GM04504 (cell line): ENCODE data around the gene CTXND2.
A peak's percentile ranks its signal among the peaks of the same experiment; 100 is the strongest.
"Not testable (repeated sequence)": the region's sequence is repeated elsewhere in the genome, so short reads cannot be mapped to it uniquely, and the experiment has no call there.

Experiments used
- DNase-seq: peaks from one replicate; pipeline ENCODE4 v3.0.0-alpha.2; 2012; ENCODE audit warnings: low read depth

Gene CTXND2

GRCh38 chr1:150887018-150887417, at the start of gene CTXND2:
TSS of gene CTXND2 (plus strand) at chr1:150887136. CDS start at chr1:150912315, 25,179 bp downstream.
- DNase-seq: no peak

- not testable (repeated sequence) for DNase-seq
Measured at GRCh38 chr1:150840850-150841249, 46.1 kb upstream of the CTXND2 start.

- no peak for DNase-seq
Measured at GRCh38 chr1:150841626-150842025, 45.3 kb upstream of the CTXND2 start.

GRCh38 chr1:150842343-150842742, 44.6 kb upstream of the CTXND2 start:
- no peak for DNase-seq

- no peak for DNase-seq
Measured at GRCh38 chr1:150842964-150843363, 44.0 kb upstream of the CTXND2 start.

GRCh38 chr1:150843474-150843873, 43.5 kb upstream of the CTXND2 start:
- no peak for DNase-seq

- no peak for DNase-seq
Measured at GRCh38 chr1:150846473-150847146, 40.3 kb upstream of the CTXND2 start.

GRCh38 chr1:150850801-150851362, 36.1 kb upstream of the CTXND2 start:
- not testable (repeated sequence) for DNase-seq

GRCh38 chr1:150852734-150853133, 34.2 kb upstream of the CTXND2 start:
- DNase-seq: not testable (repeated sequence)

- no peak for DNase-seq
Measured at GRCh38 chr1:150863724-150864123, 23.2 kb upstream of the CTXND2 start.

- not testable (repeated sequence) for DNase-seq
Measured at GRCh38 chr1:150864200-150864599, 22.7 kb upstream of the CTXND2 start.

GRCh38 chr1:150869683-150870082, 17.3 kb upstream of the CTXND2 start:
- DNase-seq: no peak

- DNase-seq: no peak
Measured at GRCh38 chr1:150872572-150872971, 14.4 kb upstream of the CTXND2 start.

- no peak for DNase-seq
Measured at GRCh38 chr1:150873521-150873920, 13.4 kb upstream of the CTXND2 start.

- DNase-seq: no peak
Measured at GRCh38 chr1:150874455-150875196, 12.3 kb upstream of the CTXND2 start.

- no peak for DNase-seq
Measured at GRCh38 chr1:150875197-150876118, 11.5 kb upstream of the CTXND2 start.

GRCh38 chr1:150876119-150876454, 10.8 kb upstream of the CTXND2 start:
- DNase-seq: peak; percentile 17

GRCh38 chr1:150878931-150879330, 8.0 kb upstream of the CTXND2 start:
- DNase-seq: not testable (repeated sequence)

- DNase-seq: peak; percentile 92
Measured at GRCh38 chr1:150881331-150882070, 5.4 kb upstream of the CTXND2 start.

- DNase-seq: not testable (repeated sequence)
Measured at GRCh38 chr1:150883121-150883520, 3.8 kb upstream of the CTXND2 start.

- DNase-seq: no peak
Measured at GRCh38 chr1:150888727-150889126, 1.8 kb downstream of the CTXND2 start.
